CD4-positive, alpha-beta T cell treated with Interleukin-2 at 100 ng/mL for 4 hours (primary cell): ENCODE data around the gene ATP5F1E.
"Not testable (repeated sequence)": the region's sequence is repeated elsewhere in the genome, so short reads cannot be mapped to it uniquely, and the experiment has no call there.

Experiments
- DNase-seq: peaks from one replicate; pipeline ENCODE4 v3.0.0-alpha.2; 2020; ENCODE audit warnings: low spot score

Gene ATP5F1E

GRCh38 chr20:59042796-59043631 is 10.9 kb upstream of the ATP5F1E start:
- DNase-seq: peak; percentile 94

DNA sequence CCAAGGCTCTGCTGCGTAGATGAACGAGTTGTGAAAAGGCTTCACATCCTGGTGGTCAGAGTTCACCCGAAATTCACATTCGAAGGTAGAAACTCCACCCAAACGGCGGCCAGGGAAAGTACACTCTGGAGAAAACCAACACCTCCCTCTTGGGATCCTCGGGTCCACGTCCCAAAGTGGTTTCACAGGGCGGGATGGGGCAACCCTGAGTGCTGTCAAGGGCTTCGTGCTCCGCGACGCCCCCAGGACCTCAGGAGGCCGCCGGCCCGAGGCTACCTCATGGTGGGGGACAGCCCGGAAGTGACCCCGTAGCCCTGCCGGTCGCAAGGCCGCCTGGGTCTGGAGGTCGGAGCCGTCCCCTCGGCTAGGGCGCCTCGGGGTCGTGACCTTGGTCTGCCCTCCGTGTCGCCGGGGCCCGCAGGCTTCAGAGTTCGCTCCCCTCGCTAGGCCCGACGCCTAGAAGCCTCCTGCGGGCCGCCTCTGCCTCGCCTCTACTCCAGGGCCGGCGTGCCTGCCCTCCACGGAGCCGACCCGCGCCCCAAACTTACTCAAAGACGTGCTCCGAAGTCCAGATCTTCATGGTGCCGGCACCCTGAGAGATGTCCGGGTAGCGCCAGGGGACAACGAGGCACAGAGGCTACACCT is 10.1 kb upstream of the ATP5F1E start, which contains the start of gene PRELID3B:
Gene PRELID3B, minus strand, starts transcription at position 636 of the 645 bp plus-strand sequence. Its CDS starts 56 bp downstream, at position 580.
- peak; percentile 14 for DNase-seq

DNA sequence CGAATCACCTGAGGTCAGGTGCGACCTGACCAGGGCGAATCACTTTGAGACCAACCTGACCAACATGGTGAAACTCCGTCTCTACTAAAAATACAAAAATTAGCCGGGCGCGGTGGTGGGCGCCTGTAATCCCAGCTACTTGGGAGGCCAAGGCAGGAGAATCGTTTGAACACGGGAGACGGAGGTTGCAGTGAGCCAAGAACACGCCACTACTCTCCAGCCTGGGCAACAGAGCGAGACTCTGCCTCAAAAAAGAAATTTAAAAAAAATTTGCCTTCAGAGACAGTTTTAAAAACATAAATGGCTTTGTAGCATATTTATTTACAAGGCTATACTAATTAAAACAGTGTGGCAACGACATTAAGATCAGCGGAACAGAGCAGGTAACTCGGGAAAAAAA is 9.4 kb upstream of the ATP5F1E start:
- not testable (repeated sequence) for DNase-seq

- no peak for DNase-seq
These were observed 8.5 kb upstream of the ATP5F1E start for GRCh38 chr20:59040667-59041066.

- no peak for DNase-seq
These were observed 7.1 kb upstream of the ATP5F1E start for GRCh38 chr20:59039233-59039632.

DNA sequence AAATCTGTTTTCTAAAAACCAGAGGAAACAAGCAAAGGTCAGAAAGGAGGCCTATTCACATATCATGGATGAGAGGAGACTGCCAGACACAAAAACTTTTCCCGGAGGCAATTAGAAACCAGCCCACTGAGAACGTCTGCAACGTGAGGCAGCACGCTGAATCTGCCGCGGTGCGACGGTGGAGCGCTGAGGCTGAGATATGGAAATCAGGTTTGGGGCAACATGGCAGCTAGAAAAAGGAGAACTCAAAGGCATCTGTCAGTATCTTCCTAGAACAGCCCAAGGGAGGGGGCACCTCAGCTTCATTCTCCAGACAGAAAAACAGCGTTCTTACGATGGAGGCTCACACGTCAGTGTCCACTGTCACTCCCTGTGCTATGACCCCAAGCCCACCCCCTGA is 5.3 kb upstream of the ATP5F1E start:
- no peak for DNase-seq

DNA sequence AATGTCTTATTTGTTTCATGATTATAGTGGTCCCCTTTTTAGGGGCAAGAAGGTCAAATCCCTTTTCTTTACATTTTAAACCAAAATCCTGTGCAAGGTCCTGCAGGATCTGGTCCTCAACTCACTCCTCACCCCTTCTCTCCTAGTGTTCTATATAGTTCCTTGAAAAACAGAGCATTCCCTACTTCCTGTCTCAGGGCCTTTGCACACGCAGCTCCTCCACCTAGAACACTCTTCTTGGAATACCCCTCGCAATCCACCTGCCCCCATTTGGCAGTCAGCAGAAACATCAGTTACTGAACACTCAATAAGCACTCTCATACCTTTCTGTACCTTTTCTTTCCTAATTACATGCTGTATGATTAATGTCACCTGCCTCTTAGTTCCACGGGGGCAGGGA is 3.2 kb upstream of the ATP5F1E start:
- DNase-seq: no peak

DNA sequence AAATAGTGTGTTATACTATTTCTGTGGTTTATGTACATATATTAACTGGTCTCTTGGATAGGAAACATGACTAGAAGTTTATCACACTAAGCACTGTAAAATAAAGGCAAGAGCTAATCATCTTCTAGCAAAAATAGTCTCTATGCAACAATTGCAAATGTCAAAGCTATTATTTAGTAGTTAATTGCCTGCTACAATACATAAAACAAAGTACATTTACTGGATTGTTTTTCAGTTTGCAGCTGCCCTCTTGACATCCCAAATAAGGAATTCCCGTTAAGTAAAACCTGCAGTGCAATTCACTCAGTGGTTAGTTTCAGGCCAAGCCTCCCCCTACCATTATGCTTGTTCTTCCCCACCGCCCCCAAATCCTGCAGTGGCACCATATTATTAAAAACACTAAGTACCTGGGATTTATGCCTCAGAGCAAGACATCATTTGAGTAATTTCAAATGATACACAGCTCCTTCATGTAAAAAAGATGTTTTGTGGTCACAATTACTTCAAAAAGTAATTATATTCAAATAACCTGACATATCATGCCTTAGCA is 1.6 kb upstream of the ATP5F1E start:
- DNase-seq: no peak

DNA sequence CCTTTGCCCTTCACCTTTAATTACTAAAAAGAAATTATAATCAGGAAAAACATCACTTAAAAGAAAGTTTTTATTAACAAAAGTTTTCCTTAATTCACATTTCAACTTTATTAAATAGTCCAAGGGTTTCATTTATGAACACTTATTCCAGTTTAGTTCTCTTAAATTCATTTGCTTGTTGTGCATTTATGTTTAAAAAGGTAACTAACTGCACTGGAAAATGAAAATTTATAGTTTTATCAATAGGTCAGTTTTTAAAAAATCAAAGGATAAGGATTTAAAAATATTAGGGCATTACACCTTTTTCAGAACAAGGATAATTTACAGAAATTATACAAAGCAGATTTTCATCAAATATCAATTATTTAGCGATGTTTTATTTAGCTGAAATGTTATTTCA is 958 bp upstream of the ATP5F1E start:
- DNase-seq: no peak

- no peak for DNase-seq
These were observed 551 bp upstream of the ATP5F1E start for GRCh38 chr20:59032713-59033059.

DNA sequence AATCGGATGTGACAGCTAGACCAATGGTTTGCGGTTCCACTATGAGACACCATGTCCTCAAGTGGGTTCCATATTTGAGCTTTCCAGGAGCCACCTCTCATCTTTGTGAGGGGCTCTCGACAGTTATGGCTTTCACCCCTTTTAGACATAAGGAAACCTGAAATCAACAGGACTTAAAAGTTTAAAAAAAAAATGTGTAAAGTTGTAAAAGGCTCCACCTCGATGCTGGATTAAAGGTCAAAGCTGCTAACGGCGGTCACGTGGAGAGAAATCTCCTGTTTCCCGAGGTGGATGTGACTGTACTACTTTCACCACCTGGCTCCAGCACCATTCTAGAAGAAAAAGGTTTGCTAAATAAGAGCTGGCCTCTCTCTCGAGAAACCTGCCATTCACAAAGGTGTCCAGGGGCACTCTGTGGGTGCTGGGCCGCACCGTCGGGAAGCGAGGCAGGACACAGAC is 542 bp downstream of the ATP5F1E start:
- DNase-seq: peak; percentile 51

- no peak for DNase-seq
These were observed 1.1 kb downstream of the ATP5F1E start for GRCh38 chr20:59030911-59031563.

DNA sequence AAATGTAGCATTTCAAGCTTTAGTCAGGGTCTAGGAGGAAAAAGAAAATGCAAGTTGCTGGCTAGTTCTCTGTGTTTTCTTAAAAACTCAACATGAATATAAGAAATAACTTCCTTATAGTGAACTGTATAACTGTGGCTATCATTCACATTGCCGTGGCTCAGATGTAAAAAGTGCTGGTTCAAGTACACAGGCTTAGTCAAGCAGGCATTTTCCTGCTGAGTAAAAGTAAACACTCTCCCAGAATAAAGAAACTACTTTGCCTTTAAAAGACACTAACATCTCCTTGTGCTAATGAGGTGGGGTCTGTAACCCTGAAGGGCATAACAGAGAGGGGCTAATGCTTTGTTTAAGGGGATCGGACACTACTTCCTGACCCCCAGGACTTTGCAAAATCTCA is 3.3 kb downstream of the ATP5F1E start:
- no peak for DNase-seq

GRCh38 chr20:59027741-59028320 is 4.3 kb downstream of the ATP5F1E start:
- no peak for DNase-seq

DNA sequence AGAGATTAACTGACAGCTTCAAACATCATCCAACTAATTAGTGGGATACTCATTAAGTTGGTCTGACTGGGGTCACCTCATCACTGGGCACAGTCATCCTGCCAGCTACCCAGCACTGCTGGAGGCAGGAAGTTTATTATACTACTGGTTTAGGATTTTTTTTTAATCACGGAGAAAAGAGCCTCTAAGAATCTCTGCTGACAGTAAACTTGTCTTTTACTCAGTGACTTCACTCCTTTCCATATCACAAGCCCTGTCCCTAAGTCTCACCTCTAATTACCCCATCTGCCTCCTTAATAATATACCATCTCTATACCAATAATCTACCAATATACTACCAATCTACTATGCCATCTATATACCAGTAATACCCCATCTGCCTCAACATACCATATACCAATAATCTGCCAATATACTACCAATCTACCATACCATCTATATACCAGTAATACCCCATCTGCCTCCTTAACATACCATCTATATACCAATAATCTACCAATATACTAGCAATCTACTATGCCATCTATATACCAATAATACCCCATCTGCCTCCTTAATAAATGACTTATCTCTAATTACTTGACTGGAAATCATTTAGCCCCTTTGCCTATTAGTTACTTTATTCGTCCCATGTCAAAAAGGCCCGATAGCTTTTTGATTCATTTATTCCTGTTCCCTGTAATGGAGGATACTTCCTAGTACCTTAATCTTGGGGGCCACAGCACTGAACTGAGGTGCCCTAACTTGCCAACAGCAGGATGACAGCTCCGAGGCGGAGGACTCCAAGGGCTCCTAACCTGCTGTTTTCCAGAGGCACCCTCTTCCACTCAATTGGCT is 5.0 kb downstream of the ATP5F1E start:
- DNase-seq: no peak

GRCh38 chr20:59025511-59025910 is 6.6 kb downstream of the ATP5F1E start:
- no peak for DNase-seq

- no peak for DNase-seq
These were observed 7.0 kb downstream of the ATP5F1E start for GRCh38 chr20:59025086-59025485.

DNA sequence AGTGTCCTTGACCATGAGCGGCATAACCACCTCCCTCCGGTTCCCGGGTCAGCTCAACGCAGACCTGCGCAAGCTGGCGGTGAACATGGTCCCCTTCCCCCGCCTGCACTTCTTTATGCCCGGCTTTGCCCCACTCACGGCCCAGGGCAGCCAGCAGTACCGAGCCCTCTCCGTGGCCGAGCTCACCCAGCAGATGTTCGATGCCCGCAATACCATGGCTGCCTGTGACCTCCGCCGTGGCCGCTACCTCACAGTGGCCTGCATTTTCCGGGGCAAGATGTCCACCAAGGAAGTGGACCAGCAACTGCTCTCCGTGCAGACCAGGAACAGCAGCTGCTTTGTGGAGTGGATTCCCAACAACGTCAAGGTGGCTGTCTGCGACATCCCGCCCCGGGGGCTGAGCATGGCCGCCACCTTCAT is 8.0 kb downstream of the ATP5F1E start:
- no peak for DNase-seq

DNA sequence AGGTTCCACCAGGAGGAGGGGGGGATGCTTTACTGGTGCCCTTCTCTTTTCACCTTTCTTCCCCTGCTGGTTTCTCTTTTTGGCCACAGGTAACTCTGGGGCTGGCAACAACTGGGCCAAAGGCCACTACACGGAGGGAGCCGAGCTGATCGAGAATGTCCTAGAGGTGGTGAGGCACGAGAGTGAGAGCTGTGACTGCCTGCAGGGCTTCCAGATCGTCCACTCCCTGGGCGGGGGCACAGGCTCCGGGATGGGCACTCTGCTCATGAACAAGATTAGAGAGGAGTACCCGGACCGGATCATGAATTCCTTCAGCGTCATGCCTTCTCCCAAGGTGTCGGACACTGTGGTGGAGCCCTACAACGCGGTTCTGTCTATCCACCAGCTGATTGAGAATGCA is 8.5 kb downstream of the ATP5F1E start:
- no peak for DNase-seq

- no peak for DNase-seq
These were observed 9.4 kb downstream of the ATP5F1E start for GRCh38 chr20:59022754-59023153.

- no peak for DNase-seq
These were observed 11.1 kb downstream of the ATP5F1E start for GRCh38 chr20:59020938-59021551.
